Measurements from ENCODE around the gene CARD11.

DNA sequence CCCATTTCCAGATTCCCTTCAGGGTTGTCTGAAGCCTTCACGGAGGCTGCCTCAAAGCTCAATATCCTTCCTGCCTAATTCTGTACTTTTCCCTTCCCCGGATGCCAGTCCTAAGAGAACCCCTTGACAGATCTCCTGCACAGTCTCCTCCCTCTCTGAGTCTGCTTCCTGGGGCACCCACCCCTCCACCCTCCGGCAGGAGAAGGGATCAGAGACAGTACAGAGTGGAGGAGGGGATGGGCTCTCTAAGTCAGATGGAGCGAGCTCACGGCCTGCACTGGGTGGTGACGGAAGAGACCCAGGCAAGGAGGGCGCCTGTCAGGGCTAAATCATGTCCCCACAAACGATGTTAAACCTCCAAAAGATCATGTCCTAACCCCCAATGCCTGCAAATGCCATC lies 48.0 kb upstream of the CARD11 start:
- TF ChIP-seq, protein P1, sequence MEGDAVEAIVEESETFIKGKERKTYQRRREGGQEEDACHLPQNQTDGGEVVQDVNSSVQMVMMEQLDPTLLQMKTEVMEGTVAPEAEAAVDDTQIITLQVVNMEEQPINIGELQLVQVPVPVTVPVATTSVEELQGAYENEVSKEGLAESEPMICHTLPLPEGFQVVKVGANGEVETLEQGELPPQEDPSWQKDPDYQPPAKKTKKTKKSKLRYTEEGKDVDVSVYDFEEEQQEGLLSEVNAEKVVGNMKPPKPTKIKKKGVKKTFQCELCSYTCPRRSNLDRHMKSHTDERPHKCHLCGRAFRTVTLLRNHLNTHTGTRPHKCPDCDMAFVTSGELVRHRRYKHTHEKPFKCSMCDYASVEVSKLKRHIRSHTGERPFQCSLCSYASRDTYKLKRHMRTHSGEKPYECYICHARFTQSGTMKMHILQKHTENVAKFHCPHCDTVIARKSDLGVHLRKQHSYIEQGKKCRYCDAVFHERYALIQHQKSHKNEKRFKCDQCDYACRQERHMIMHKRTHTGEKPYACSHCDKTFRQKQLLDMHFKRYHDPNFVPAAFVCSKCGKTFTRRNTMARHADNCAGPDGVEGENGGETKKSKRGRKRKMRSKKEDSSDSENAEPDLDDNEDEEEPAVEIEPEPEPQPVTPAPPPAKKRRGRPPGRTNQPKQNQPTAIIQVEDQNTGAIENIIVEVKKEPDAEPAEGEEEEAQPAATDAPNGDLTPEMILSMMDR (IDR thresholded peaks at IDR 0.05; ENCODE audit: insufficient read depth, low read length): no peak
- TF ChIP-seq REST (IDR thresholded peaks at IDR 0.05; ENCODE audit: insufficient replicate concordance, low read depth): no peak
- TF ChIP-seq GABPA (IDR thresholded peaks at IDR 0.05; ENCODE audit: low read depth): no peak

All from HL-60 (cell line).